K562 (cell line): Measurements from ENCODE around the gene JPH3.

Source experiments
- POLR2AphosphoS5 ChIP-seq: IDR thresholded peaks from 2 replicates; pipeline ENCODE4 v1.6.1; 2011; ENCODE audit warnings: mild to moderate bottlenecking, low read depth, low read length, moderate library complexity; ENCODE audit not compliant: control insufficient read depth, insufficient read depth
- SMC3 ChIP-seq: conservative IDR thresholded peaks from 2 replicates; pipeline ENCODE4 v1.6.1; 2011; ENCODE audit warnings: low read depth, low read length, improper control_type of control experiment; ENCODE audit not compliant: insufficient read depth
- TF ChIP-seq, protein P1 (sequence below): fragments of 250-450 bp; sonication (Bioruptor Pico); IDR thresholded peaks from 2 replicates; pipeline ENCODE4 v1.6.1; 2021; ENCODE audit warnings: mild to moderate bottlenecking

GRCh38 chr16:87561200-87562105, 40.9 kb upstream of the JPH3 start:
- no peak for TF ChIP-seq POLR2AphosphoS5
- TF ChIP-seq, protein P1, sequence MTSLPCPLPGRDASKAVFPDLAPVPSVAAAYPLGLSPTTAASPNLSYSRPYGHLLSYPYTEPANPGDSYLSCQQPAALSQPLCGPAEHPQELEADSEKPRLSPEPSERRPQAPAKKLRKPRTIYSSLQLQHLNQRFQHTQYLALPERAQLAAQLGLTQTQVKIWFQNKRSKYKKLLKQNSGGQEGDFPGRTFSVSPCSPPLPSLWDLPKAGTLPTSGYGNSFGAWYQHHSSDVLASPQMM (CRISPR knock-in tag): no peak
- no peak for TF ChIP-seq SMC3
